Activated naive CD4-positive, alpha-beta T cell (primary cell): ENCODE results near the gene ANKRD24.
"Not testable (repeated sequence)": the region's sequence is repeated elsewhere in the genome, so short reads cannot be mapped to it uniquely, and the experiment has no call there.

Experiments used
- DNase-seq, 4 experiments: peaks; one replicate each; lab custom pipeline; 2025; lab: John Stamatoyannopoulos, UW

Gene ANKRD24

GRCh38 chr19:4267901-4268815 is 85.7 kb downstream of the ANKRD24 start:
- no peak for DNase-seq

- DNase-seq = no peak
Measured at GRCh38 chr19:4268816-4269430, 86.4 kb downstream of the ANKRD24 start.

GRCh38 chr19:4272894-4273293 is 90.4 kb downstream of the ANKRD24 start:
- DNase-seq = no peak

GRCh38 chr19:4274321-4274686 is 91.8 kb downstream of the ANKRD24 start:
- DNase-seq = not testable (repeated sequence)
